GM23338 (cell line): ENCODE results near the gene THRB.

ENCODE experiments used
- EZH2 ChIP-seq: fragments of 200-600 bp; sonication (generic); IDR thresholded peaks from one replicate; pipeline ENCODE4 v1.8.0; 2017; ENCODE audit warnings: antibody characterized with exemption, mild to moderate bottlenecking, low read depth; ENCODE audit not compliant: unreplicated experiment
- NANOG ChIP-seq: IDR thresholded peaks from 2 replicates; pipeline ENCODE4 v1.6.1; 2016; ENCODE audit warnings: antibody characterized with exemption, borderline replicate concordance
- POLR2AphosphoS5 ChIP-seq: IDR thresholded peaks from 2 replicates; pipeline ENCODE4 v1.6.1; 2016; ENCODE audit warnings: antibody characterized with exemption, low read depth

GRCh38 chr3:24513463-24513862 is 18.8 kb upstream of the THRB start:
- TF ChIP-seq EZH2 (no peak), NANOG (no peak), POLR2AphosphoS5 (no peak)
